Endothelial cell of umbilical vein (primary cell): ENCODE results near the gene STMP1. TPM values are rescaled to one million over a fixed set of nuclear protein-coding genes. Genes with fewer than 3 reads are reported as not detected.

Experiments
- BruUV-seq: library from RNA; stranded (reverse); fragments of 400-500 nt; replicated peaks from 2 replicates; lab custom pipeline; 2021; lab: Mats Ljungman, UMichigan
- CTCF ChIA-PET: fragments of 300-600, 350-600 bp; sonication (Branson Sonifier 250); formaldehyde crosslinking; loops from one replicate; lab custom pipeline; 2021; ENCODE audit warnings: antibody characterized with exemption, inconsistent platforms; lab: Charles Lee
- POLR2A ChIA-PET: fragments of 300-600, 350-600 bp; sonication (Branson Sonifier 250); formaldehyde crosslinking; loops from one replicate; lab custom pipeline; 2021; ENCODE audit warnings: antibody characterized with exemption, inconsistent platforms; lab: Charles Lee
- DNase-seq: peaks from one replicate; pipeline ENCODE4 v3.0.0-alpha.2; 2011; ENCODE audit warnings: low read depth, low spot score
- FAIRE-seq: peaks from 2 replicates; lab custom pipeline; 2011; peaks lifted over from hg19 to GRCh38; lab: Jason Lieb, UNC
- H2AFZ ChIP-seq: 2 replicates; pipeline ENCODE4 v1.6.0; 2012; ENCODE audit warnings: low read depth, low read length, control low read depth, inconsistent platforms
- H3K27ac ChIP-seq: 2 replicates; pipeline ENCODE4 v1.5.1; 2011; ENCODE audit warnings: low read depth, mild to moderate bottlenecking, control low read depth, low read length, moderate library complexity; ENCODE audit not compliant: insufficient read depth
- H3K27me3 ChIP-seq, 2 experiments: 2 replicates each; pipeline versions ENCODE4 v1.6.0 to v1.6.1; 2011; ENCODE audit warnings: low read length in 2 of 2, mixed read lengths in 1 of 2; ENCODE audit not compliant: control insufficient read depth in 2 of 2, insufficient read depth in 2 of 2
- H3K36me3 ChIP-seq, 2 experiments: 2 replicates in 1 of 2; 3 replicates in 1 of 2; pipeline ENCODE4 v1.5.1; 2011; ENCODE audit warnings: low read length in 2 of 2, mild to moderate bottlenecking in 1 of 2, moderate library complexity in 1 of 2; ENCODE audit not compliant: control insufficient read depth in 2 of 2, insufficient read depth in 2 of 2; ENCODE audit errors: extremely low read depth in 1 of 2
- H3K4me1 ChIP-seq: 3 replicates; pipeline ENCODE4 v1.5.1; 2011; ENCODE audit warnings: mild to moderate bottlenecking, low read length; ENCODE audit not compliant: control insufficient read depth, insufficient read depth; ENCODE audit errors: extremely low read depth
- H3K4me2 ChIP-seq: 2 replicates; pipeline ENCODE4 v1.6.1; 2011; ENCODE audit warnings: low read length, control low read depth, mixed read lengths; ENCODE audit not compliant: insufficient read depth
- H3K4me3 ChIP-seq, 3 experiments: fragments of 200-600 bp in 1 of 3; sonication (generic), shearing (Covaris generic) in 1 of 3; replicated peaks in 1 of 3; 2 replicates each; pipeline ENCODE4 v1.5.1; 2011 to 2016; ENCODE audit warnings: control low read depth in 3 of 3, low read length in 3 of 3, mild to moderate bottlenecking in 2 of 3, inconsistent platforms in 1 of 3, low read depth in 1 of 3, moderate library complexity in 1 of 3; ENCODE audit not compliant: insufficient read depth in 1 of 3
- H3K79me2 ChIP-seq: 2 replicates; pipeline ENCODE4 v1.6.0; 2012; ENCODE audit warnings: low read length, inconsistent platforms; ENCODE audit not compliant: control insufficient read depth, insufficient read depth
- H3K9ac ChIP-seq: replicated peaks from 2 replicates; pipeline ENCODE3; 2011; ENCODE audit warnings: low read length, control low read depth; ENCODE audit not compliant: insufficient read depth; ENCODE audit errors: extremely low read depth
- H3K9me1 ChIP-seq: replicated peaks from 3 replicates; pipeline ENCODE4 v1.6.0; 2011; ENCODE audit warnings: mild to moderate bottlenecking, low read length; ENCODE audit not compliant: control insufficient read depth, insufficient read depth; ENCODE audit errors: extremely low read depth
- H3K9me3 ChIP-seq: replicated peaks from 2 replicates; pipeline ENCODE4 v1.5.1; 2012; ENCODE audit warnings: low read length, inconsistent platforms; ENCODE audit not compliant: control insufficient read depth, insufficient read depth
- H4K20me1 ChIP-seq: replicated peaks from 2 replicates; pipeline ENCODE3; 2011; ENCODE audit warnings: mild to moderate bottlenecking, low read length; ENCODE audit not compliant: control insufficient read depth, insufficient read depth; ENCODE audit errors: extremely low read depth
- EZH2 ChIP-seq: IDR thresholded peaks from 2 replicates; pipeline ENCODE4 v1.6.1; 2012; ENCODE audit warnings: borderline replicate concordance, low read depth, mild to moderate bottlenecking, moderate library complexity, low read length, inconsistent platforms; ENCODE audit not compliant: severe bottlenecking
- FOS ChIP-seq: IDR thresholded peaks from 2 replicates; pipeline ENCODE4 v1.6.1; 2011; ENCODE audit warnings: mild to moderate bottlenecking, low read length, moderate library complexity, borderline replicate concordance; ENCODE audit not compliant: insufficient read depth
- GATA2 ChIP-seq: IDR thresholded peaks from 2 replicates; pipeline ENCODE4 v1.7.0; 2011; ENCODE audit warnings: low read depth, mild to moderate bottlenecking, moderate library complexity, mixed read lengths, low read length; ENCODE audit not compliant: insufficient read length, insufficient read depth
- JUN ChIP-seq: IDR thresholded peaks from 2 replicates; pipeline ENCODE4 v1.6.1; 2011; ENCODE audit warnings: borderline replicate concordance, low read depth; ENCODE audit not compliant: insufficient read length, insufficient read depth
- MAX ChIP-seq: IDR thresholded peaks from 2 replicates; pipeline ENCODE4 v1.6.1; 2011; ENCODE audit not compliant: insufficient read depth, insufficient read length
- MYC ChIP-seq: IDR thresholded peaks from one replicate; pipeline ENCODE4 v1.6.1; 2011; ENCODE audit warnings: mild to moderate bottlenecking, low read depth, low read length
- POLR2A ChIP-seq: IDR thresholded peaks from 2 replicates; pipeline ENCODE4 v1.6.1; 2012; ENCODE audit warnings: low read depth, mild to moderate bottlenecking, control low read depth, low read length
- POLR2AphosphoS5 ChIP-seq: IDR thresholded peaks from 2 replicates; pipeline ENCODE4 v1.6.1; 2012; ENCODE audit warnings: low read depth, mild to moderate bottlenecking, control low read depth, low read length, moderate library complexity; ENCODE audit not compliant: insufficient read depth
- dilution Hi-C: fragments of 300-500 bp; cut with MboI; formaldehyde crosslinking; loops from one replicate; pipeline ENCODE4 v1.15.0; 2019; ENCODE audit warnings: low sequenced_read_pairs; ENCODE audit not compliant: extremely low pct_ligation_motif_present
- intact Hi-C: fragments of 100-400 bp; cut with micrococcal nuclease; formaldehyde crosslinking; loops from one replicate; pipeline ENCODE4 v1.10.0; 2022
- polyA plus RNA-seq, 4 experiments: library from polyadenylated mRNA; depleted of rRNA in 3 of 4; stranded (reverse) in 3 of 4; unstranded in 1 of 4; fragments of >200 nt; gene quantifications; 2 replicates each; pipeline versions ENCODE4 v1.2.1 to v1.2.3, GENCODE V29; 2011 to 2012; ENCODE audit warnings: missing spikeins in 1 of 4
- total RNA-seq: library from RNA; stranded (reverse); gene quantifications from 2 replicates; pipeline ENCODE4 v1.2.3, GENCODE V29; 2021
- TF ChIP-seq, protein P1 (sequence below), 2 donors: IDR thresholded peaks; 1 replicate in 1 of 2; 2 replicates in 1 of 2; pipeline ENCODE4 v1.5.1; 2011; ENCODE audit warnings: low read length in 2 of 2, mild to moderate bottlenecking in 2 of 2, moderate library complexity in 2 of 2, control low read depth in 1 of 2, inconsistent platforms in 1 of 2, low read depth in 1 of 2; ENCODE audit not compliant: insufficient read depth in 1 of 2; ENCODE audit errors: extremely low read depth in 1 of 2

Gene STMP1
- total and polyA plus RNA-seq, 2 donors (not counting 3 experiments of a cell fraction or from before 2014, with no cell fraction given) = 17.1 to 31.3 TPM

- no peak overlapping the region for H3K4me2 ChIP-seq
- H3K27ac ChIP-seq = no peak overlapping the region
- FAIRE-seq (no peak), DNase-seq (no peak)
- no peaks in the 10 kb centered on the region for H3K27me3 ChIP-seq
- no peak overlapping the region for H3K4me3 ChIP-seq
- peaks cover 18% of the 10 kb centered on the region for H3K4me1 ChIP-seq
- no peaks in the 10 kb centered on the region for H3K9me3 ChIP-seq
- H4K20me1 ChIP-seq = no peaks in the 10 kb centered on the region
- H3K9me1 ChIP-seq = no peaks in the 10 kb centered on the region
- no peaks in the 10 kb centered on the region for H3K79me2 ChIP-seq
- intact Hi-C loops = no loop called here
- BruUV-seq = no TSS peak
- no peak overlapping the region for H2AFZ ChIP-seq
- TF ChIP-seq GATA2 = no peak
- no peak for TF ChIP-seq FOS
- TF ChIP-seq POLR2AphosphoS5 = no peak
- TF ChIP-seq JUN = no peak
- no peak for TF ChIP-seq POLR2A
- TF ChIP-seq MYC = no peak
- dilution Hi-C loops = no loop called here
- ChIA-PET POLR2A (no interaction called here), CTCF (no interaction called here)
- H3K36me3 ChIP-seq = no peaks in the 10 kb centered on the region
- no peak overlapping the region for H3K9ac ChIP-seq
These were observed 31.2 kb downstream of the STMP1 start for GRCh38 chr7:135693558-135693957.

DNA sequence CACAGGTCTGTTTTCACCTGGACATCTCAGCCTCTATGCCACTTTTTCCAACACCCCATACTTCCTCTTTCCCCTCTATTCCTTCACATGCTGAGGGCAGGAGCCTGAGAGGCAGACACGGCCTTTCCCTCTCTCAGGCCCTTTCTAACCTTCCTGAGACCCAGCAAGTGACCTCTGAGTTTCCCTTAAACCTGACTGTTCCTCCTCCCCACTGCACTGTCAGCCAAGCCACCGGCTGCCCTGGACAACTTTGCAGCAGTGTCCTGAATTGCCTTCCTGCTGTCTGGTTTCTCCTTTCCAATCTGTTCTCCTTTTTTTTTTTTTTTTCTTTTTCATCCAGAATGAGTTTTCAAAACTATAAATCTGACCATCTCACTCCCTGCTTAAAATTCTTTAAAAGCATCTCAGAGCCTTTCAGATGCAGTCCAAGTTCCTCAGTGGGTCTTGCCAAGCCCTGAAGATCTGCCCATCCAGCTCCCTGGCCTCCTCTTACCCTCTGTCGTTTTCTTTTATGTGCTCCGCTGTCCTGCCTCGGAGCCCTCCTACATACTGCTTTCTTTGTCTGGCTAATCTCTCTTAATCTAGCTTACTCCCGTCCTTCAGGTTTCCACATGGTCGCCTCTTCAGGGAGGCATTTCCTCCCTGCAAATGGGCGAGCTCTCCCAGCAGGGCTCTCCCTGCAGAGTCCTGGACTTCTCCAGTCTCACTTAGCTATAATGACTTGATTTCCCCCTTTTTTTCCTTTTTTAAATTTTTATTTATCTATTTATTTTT is 35.1 kb downstream of the STMP1 start:
- Histone ChIP-seq H2AFZ (no peak overlapping the region), H3K27ac (no peak overlapping the region), H3K9me3 (no peaks in the 10 kb centered on the region), H3K36me3 (no peaks in the 10 kb centered on the region), H3K9ac (no peak overlapping the region), H3K4me1 (peaks cover 2% of the 10 kb centered on the region), H3K4me3 (no peak overlapping the region), H4K20me1 (no peaks in the 10 kb centered on the region), H3K79me2 (no peaks in the 10 kb centered on the region), H3K9me1 (no peaks in the 10 kb centered on the region), H3K4me2 (no peak overlapping the region), H3K27me3 (no peaks in the 10 kb centered on the region)
- DNase-seq (no peak), FAIRE-seq (no peak)
- POLR2A ChIA-PET = no interaction called here
- intact Hi-C loops (no loop called here), dilution Hi-C loops (no loop called here)
- CTCF ChIA-PET = interaction anchor here (2.3 kb wide), 1 partner anchor 24 kb away, joined by 6 read pairs; no protein-coding TSS in a partner anchor
- BruUV-seq = no TSS peak
- TF ChIP-seq GATA2 = no peak
- TF ChIP-seq, protein P1, sequence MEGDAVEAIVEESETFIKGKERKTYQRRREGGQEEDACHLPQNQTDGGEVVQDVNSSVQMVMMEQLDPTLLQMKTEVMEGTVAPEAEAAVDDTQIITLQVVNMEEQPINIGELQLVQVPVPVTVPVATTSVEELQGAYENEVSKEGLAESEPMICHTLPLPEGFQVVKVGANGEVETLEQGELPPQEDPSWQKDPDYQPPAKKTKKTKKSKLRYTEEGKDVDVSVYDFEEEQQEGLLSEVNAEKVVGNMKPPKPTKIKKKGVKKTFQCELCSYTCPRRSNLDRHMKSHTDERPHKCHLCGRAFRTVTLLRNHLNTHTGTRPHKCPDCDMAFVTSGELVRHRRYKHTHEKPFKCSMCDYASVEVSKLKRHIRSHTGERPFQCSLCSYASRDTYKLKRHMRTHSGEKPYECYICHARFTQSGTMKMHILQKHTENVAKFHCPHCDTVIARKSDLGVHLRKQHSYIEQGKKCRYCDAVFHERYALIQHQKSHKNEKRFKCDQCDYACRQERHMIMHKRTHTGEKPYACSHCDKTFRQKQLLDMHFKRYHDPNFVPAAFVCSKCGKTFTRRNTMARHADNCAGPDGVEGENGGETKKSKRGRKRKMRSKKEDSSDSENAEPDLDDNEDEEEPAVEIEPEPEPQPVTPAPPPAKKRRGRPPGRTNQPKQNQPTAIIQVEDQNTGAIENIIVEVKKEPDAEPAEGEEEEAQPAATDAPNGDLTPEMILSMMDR (IDR thresholded peaks at IDR 0.05; ENCODE audit: extremely low read depth in 1 of 2, insufficient read depth in 1 of 2, low read depth in 1 of 2, low read length in 2 of 2) = no peak
- TF ChIP-seq MAX = no peak
- no peak for TF ChIP-seq JUN
- no peak for TF ChIP-seq POLR2A
- TF ChIP-seq FOS = no peak
- no peak for TF ChIP-seq POLR2AphosphoS5
- no peak for TF ChIP-seq MYC
- no peak for TF ChIP-seq EZH2
